ENCODE measurements around the gene HCN3.
"Not testable (repeated sequence)": the region's sequence is repeated elsewhere in the genome, so short reads cannot be mapped to it uniquely, and the experiment has no call there.

HCN3 gene

GRCh38 chr1:155285631-155286044 lies 8.4 kb downstream of the HCN3 start:
- DNase-seq: no peak

GRCh38 chr1:155286544-155286943 lies 9.3 kb downstream of the HCN3 start:
- no peak for DNase-seq

GRCh38 chr1:155287987-155288543 lies 10.8 kb downstream of the HCN3 start:
- no peak for DNase-seq

GRCh38 chr1:155291006-155291405 lies 13.7 kb downstream of the HCN3 start:
- DNase-seq: not testable (repeated sequence)

GRCh38 chr1:155293086-155293749 lies 16.0 kb downstream of the HCN3 start:
- DNase-seq: no peak

GRCh38 chr1:155294520-155295182 lies 17.4 kb downstream of the HCN3 start:
- DNase-seq: no peak

GRCh38 chr1:155295183-155295941 lies 18.1 kb downstream of the HCN3 start:
- peak; percentile 14 for DNase-seq

GRCh38 chr1:155295942-155296267 lies 18.6 kb downstream of the HCN3 start:
- no peak for DNase-seq

- DNase-seq: no peak
These were observed 19.4 kb downstream of the HCN3 start for GRCh38 chr1:155296661-155297060.

- DNase-seq: no peak
These were observed 20.1 kb downstream of the HCN3 start for GRCh38 chr1:155297384-155297783.

- DNase-seq: no peak
These were observed 22.8 kb downstream of the HCN3 start for GRCh38 chr1:155300024-155300423.

- DNase-seq: no peak
These were observed 23.5 kb downstream of the HCN3 start for GRCh38 chr1:155300553-155301329.

GRCh38 chr1:155301342-155301841 lies 24.1 kb downstream of the HCN3 start, which contains the start of gene PKLR:
TSS of gene PKLR (minus strand) at chr1:155301438. CDS start at chr1:155301395, 43 bp downstream.
- DNase-seq: no peak

GRCh38 chr1:155304558-155305063 lies 27.3 kb downstream of the HCN3 start:
- DNase-seq: no peak

GRCh38 chr1:155305881-155306391 lies 28.7 kb downstream of the HCN3 start:
- no peak for DNase-seq

- DNase-seq: no peak
These were observed 30.0 kb downstream of the HCN3 start for GRCh38 chr1:155307247-155307740.

GRCh38 chr1:155308493-155309422 lies 31.5 kb downstream of the HCN3 start, which contains the start of gene FDPS:
TSS of gene FDPS (plus strand) at chr1:155308866. CDS start at chr1:155309790, 924 bp downstream.
- DNase-seq: peak; percentile 98

GRCh38 chr1:155309423-155310021 lies 32.3 kb downstream of the HCN3 start:
- DNase-seq: no peak

- DNase-seq: no peak
These were observed 36.0 kb downstream of the HCN3 start for GRCh38 chr1:155313261-155313660.

- DNase-seq: no peak
These were observed 39.7 kb downstream of the HCN3 start for GRCh38 chr1:155316922-155317321.
